Stimulated activated CD8-positive, alpha-beta memory T cell treated with anti-CD3 and anti-CD28 coated beads, Interleukin-15, amount 100 ng/mL, for 48 hours (primary cell): Measurements from ENCODE around the gene SESN1.
A peak's percentile ranks its signal among the peaks of the same experiment; 100 is the strongest.

ENCODE experiments used
- DNase-seq, 2 donors: peaks; one replicate each; pipeline ENCODE4 v3.0.0-alpha.2; 2020; ENCODE audit warnings: low read depth in 2 of 2

Gene SESN1

GRCh38 chr6:109029313-109029712 is 65.3 kb downstream of the SESN1 start:
- no peak for DNase-seq

GRCh38 chr6:109028439-109028838 is 66.2 kb downstream of the SESN1 start:
- no peak for DNase-seq

- no peak for DNase-seq
Observed at GRCh38 chr6:109027964-109028363, 66.7 kb downstream of the SESN1 start.

- DNase-seq = no peak
Observed at GRCh38 chr6:109025639-109026038, 69.0 kb downstream of the SESN1 start.

GRCh38 chr6:109024784-109025183 is 69.9 kb downstream of the SESN1 start:
- no peak for DNase-seq

GRCh38 chr6:109024368-109024767 is 70.3 kb downstream of the SESN1 start:
- DNase-seq = no peak

- no peak for DNase-seq
Observed at GRCh38 chr6:109023356-109023925, 71.2 kb downstream of the SESN1 start.

DNA sequence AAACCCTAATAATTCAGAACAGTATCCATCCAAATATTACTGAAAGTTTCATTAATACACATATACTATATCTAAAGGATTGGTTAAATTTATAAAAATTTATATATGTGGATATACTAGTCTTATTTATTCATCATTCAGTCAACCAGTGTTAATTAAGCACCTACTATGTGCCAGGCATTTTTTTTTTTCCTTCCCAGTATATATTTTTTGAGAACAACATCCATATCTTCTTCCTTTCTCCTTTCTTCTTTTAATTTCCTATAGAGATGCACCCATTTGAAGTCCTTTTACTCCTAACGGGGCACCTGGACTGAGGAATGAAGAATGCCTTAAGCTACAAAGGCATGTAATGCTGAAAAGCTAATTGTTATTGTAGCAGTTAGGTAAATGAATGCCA is 72.8 kb downstream of the SESN1 start:
- no peak for DNase-seq

DNA sequence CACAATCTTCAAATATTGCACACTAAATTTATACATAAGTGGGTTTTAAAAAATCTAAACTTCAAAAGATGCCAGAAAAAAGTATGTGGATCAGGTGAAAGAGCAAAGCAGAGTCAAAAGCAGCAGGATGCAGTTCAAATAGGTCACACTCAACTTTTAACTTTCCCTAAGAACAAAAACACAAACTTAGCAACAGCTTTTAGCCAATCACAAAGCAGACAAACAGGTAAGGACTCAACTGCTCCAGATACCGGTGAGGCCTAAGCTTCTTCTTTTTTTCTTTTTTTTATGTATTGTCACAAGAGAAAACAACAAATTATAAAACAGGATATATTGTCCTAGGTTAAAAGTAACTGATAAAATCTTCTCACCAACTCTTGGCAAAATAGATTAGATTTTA is 74.7 kb downstream of the SESN1 start:
- DNase-seq = no peak

DNA sequence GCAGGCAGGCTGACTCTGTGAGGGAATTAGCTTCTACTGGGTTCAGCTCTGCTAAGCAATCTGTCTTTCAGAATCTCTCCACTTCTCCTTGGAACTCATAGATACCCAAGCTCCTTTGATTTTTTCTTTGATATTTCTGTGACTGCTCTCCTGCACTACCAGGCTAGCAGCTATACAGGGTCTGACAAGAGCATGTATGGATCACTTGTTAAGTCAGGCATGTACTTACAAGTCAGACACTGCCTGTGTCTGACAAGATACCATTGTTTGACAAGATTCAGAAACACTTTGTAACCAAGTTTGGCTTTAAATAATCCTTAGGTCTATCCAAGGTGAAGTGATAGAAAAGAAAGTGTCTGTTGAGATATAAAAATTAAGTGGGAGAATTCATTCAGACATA is 79.5 kb downstream of the SESN1 start:
- no peak for DNase-seq

DNA sequence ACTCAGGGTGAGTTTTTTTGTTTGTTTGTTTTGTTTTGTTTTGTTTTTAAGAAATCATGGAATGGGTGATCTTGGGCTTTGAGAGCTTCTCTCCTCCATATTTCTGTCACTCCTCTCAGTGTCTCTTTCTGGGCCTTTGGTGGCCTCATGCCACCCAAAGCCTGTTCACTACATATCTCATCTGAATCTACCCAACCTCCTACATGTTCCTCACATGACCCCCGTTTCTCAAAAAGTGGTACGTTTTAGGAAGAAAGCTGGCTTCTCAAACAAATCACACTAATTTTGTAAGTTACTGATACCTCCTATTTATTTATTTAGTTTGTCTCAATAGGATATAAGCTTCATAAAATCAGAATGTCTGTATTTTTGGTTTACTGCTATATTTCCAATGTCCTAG is 80.0 kb downstream of the SESN1 start:
- DNase-seq = no peak

DNA sequence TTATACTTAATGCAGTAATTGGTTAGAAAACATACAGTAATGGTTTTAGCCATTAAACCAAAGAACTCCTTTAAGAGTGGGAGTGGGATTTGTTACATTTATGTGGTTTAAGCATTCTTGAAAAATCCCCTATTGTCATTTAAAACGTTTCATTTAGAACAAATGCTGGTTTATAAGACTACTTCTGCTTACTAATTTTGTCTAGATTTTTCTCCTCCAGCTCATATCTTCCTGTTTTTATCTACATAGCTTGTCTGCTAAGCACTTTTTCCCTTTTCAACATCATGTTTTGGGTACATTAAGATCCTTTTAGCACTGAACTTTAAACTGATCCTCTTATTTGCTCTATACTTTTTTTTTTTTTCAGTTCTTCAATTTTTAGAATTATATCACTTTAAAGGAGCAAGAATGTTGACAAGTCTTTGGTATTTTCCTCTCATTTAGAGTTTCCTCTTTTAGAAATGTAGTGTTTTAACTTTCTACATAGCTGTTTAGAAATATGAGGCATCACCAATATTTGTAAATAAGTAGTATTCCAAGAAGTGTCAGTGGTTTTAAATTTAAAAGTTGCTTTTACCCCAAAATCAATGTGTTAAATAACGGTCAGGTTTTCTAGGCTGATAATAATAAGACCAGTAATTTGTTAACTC is 80.9 kb downstream of the SESN1 start:
- DNase-seq = no peak

- DNase-seq = no peak
Observed at GRCh38 chr6:109010705-109011102, 83.9 kb downstream of the SESN1 start.

DNA sequence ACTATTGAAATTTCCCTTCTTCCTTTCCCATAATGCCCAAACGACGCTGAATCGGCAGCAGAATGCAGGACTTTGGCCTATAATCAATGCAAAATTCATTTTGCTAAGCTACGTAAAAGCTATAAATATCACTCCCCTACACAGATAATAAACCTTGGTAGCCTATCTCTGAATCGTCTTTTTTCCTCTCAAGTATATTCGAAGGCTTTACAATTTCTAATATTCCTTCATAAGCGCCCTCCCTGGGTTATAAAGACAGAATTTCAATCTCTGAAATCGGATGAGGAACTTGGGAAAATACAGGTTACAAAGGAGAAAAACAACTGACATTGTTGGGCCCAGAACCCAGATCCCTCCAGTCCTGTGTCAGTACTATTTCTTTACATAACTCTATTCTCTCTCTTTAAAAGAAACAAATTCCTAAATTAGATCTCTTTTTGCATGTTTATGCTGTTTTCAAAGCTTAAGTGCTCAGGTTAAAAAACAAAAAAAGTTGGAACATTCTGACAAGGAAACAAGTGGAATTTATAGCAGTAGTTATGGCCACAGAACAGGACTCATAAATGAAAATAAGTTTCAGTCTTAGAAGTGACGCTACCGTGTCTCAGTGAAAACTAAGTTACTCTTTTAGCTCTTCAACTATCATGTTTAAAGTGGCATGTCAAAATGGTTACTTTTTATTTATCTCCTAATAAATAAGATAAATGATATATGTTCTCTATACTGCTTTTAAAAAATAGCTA is 84.5 kb downstream of the SESN1 start:
- no peak for DNase-seq

DNA sequence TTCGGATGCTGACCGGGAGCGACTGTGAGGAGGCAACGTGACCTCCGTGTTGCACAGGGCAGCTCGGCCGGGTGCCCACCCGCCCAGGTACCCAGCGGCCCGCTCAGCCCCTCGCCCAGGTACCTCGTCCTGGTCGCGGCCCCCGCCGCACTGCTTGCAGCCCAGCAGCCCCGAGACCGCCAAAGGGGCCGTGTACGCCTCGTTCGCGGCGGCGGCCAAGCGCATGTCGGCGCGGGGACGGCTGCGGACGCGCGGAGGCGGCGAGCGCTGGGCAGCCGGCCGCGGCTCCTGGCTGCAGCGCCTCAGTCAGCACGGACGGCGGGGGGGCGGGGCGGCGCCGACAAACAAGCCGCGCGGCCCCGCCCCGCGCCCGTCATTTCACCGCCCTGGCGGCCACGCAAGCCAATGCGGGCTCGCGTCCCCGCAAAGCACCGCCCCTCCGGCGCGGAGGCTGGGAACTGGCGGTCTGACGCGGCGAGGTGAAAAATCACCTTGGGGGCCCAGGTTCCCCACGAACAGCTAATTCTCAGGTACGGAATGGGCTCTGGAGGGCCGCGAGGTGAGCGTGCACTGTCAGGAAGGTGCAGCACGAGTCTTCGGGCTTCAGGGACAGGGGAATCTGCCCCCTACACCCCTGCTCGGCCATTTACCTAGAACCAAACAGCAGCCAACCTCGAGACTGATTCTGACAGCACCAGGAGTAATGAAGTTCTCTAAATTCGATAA is 85.2 kb downstream of the SESN1 start:
- peak; percentile 85 to 89 for DNase-seq

DNA sequence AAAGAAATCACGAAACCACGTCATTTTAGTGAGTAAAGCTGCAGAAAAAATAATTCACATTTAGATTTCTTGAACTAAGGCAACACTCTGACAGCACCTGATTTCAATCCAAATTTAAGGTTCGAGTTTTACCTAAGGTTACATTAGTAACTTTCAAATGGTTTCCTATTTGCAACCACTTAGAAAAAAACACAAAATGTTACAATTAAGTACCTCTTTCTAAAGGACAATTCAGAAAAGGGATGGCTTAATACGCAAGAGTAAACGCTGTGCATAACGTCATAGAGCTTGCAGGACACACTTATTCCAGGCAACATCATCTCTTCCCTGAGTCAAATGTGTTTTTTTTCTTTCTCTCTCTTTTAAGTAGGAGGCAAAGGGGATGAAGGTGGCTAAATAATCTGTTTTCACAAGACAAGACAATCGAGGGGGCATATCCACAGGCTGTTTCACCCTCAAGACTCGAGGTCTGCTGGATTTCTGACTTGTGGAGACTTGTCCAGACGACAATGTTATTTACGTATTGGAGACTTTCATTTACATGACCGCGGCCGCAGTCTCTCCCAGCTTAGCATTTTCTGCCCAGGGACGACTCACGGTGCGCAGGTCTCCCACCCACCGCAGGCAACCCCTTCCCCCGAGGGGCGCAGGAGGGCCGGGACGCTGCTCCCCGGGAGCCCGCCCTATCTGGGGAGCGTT is 86.0 kb downstream of the SESN1 start:
- DNase-seq = no peak

DNA sequence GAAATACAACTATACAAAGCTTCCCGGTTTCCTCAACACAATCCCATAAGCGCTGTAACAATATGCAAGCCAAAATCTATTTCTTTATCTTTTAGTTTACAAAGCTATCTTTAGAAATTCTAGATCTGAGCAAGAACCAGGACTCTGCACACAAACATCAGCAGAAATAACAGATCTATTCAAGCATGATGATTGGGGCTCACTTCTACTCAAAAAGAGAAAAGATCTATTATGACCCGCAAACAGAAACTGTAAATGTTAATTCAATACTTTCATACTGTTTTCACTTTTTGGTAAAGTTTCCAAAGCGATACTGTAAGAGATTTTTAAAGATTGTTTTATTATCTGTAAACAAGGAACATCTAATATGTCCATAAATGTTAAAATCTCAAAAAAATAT is 86.6 kb downstream of the SESN1 start:
- DNase-seq = no peak

GRCh38 chr6:109007521-109007920 is 87.1 kb downstream of the SESN1 start:
- DNase-seq = no peak

DNA sequence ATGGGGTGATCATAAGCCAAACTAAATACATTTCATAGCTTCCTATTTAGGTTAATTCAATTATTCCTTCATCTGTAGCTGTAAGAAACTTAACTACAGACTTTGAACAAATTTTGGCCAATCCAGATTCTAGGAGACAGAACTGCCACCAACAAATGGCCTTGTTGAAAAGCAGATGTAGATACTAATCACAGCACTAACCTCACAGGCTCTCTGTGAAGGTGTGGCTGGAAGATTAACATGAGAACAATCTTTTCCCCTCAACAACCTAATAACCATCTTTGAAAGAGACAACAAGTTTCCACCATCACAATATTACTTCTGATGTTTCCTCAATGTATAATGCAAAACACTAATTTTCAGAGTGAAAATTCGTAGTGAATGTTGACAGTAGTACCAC is 87.8 kb downstream of the SESN1 start:
- no peak for DNase-seq

GRCh38 chr6:109002882-109003281 is 91.8 kb downstream of the SESN1 start:
- DNase-seq = no peak

GRCh38 chr6:109002051-109002697 is 92.5 kb downstream of the SESN1 start:
- DNase-seq = no peak
